Esophagus mucosa (tissue), 1 donor: ENCODE data around the gene BMF. TPM values are rescaled to one million over a fixed set of nuclear protein-coding genes. Genes with fewer than 3 reads are reported as not detected.

Experiments
- ATAC-seq: fragments of 200-7000 bp; cut with Tn5 transposase; one replicate; pipeline ENCODE4 v1.9.1; 2020
- total RNA-seq: library from RNA; stranded (reverse); gene quantifications from one replicate; pipeline ENCODE4 v1.2.4, GENCODE V29; 2023
- donor health status: DM: yes; HTN: yes; CAD: no.

Gene BMF
- total RNA-seq, 1 donor from 2014 or later, result 1.5 TPM

- no peak for ATAC-seq
Measured at GRCh38 chr15:40065166-40065565, 43.5 kb downstream of the BMF start.

- ATAC-seq, result no peak
Measured at GRCh38 chr15:40064231-40064894, 44.3 kb downstream of the BMF start.

DNA sequence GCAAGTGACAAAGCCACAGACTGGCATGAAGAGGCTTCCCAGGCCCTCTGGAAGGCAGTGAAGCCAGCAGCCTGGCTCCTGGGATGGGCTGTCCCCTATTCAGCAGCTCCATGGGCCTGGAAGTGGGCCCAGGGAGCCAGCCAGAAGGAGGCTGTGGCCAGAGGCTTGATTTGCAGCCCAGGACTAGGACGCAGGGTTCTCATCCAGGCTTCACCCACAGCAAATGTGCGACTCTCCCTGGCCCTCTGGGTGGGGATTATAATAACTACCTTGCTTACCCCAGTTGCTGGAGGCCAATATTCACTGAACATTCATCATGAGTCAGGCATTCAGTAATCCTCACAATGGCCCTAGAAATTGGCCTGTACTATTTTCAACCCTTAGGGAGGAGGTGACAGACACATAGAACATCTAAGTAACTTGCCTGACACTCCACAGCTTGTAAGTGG, 45.1 kb downstream of the BMF start:
- ATAC-seq, result peak; percentile 76

GRCh38 chr15:40062816-40063562, 45.7 kb downstream of the BMF start:
- peak; percentile 4 for ATAC-seq

GRCh38 chr15:40061212-40061901, 47.3 kb downstream of the BMF start:
- ATAC-seq, result no peak

DNA sequence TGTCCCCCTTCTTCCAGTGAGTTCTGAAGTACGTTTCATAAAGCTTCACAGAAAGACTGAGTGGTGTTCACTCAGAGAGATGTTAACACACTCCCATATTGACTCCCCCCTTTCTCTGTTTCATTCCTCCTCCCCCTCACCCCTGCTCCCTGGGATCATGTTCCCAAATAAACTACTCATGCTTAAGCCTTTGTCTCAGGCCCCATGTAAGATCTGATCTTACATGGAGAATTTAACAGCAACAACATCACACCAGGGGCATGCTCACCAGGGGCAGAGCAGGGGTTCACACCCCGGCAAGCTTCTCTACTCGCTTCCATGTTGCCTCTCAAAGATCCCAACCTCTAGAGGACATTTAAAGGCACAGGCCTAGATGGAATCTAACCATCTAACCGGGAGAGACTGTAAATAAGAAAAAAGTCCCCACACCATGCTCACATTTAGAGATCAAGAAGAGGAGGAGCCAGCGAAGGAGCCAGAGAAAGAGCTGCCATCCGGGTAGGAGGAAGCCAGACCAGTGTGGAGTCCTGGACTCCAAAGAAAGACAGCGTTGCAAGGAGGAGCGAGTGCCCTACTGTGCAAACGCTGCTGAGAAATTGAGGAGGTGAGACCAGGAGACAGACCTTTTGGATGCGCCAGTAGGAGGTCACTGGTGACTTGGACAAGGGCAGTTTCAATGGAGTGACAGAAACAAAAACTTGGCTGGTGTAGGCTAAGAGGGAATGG, 48.3 kb downstream of the BMF start:
- ATAC-seq, result no peak

- ATAC-seq, result no peak
Measured at GRCh38 chr15:40059821-40060220, 48.9 kb downstream of the BMF start.

DNA sequence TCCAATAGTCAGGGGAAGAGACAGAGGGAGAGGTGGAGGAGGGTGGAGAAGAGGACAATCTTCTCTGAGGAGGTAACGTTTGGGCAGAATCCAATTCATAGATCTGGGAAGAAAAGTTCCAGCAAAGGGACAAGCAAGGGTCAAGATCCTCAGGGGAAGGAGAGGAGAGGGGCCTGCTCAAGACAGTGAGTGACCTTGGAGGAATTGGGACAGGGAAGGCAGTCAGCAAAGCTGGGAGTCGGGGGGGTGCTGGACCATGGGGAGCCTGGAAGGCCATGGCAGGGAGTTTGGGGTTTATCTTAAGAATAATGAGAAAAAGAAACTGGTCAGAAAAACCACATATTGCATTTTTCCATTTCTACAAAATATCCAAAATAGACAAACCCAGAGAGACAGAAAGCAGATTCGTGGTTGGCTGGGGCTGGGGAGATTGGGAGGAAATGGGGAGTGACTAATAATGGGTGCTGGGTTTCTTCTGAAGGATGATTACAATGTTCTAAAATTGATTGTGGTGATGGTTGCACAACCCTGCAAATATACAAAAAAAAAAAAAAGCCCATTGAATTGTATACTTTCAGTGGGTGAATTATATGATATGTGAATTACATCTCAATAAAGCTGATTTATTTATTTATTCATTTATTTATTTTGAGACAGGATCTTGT, 50.1 kb downstream of the BMF start:
- no peak for ATAC-seq

DNA sequence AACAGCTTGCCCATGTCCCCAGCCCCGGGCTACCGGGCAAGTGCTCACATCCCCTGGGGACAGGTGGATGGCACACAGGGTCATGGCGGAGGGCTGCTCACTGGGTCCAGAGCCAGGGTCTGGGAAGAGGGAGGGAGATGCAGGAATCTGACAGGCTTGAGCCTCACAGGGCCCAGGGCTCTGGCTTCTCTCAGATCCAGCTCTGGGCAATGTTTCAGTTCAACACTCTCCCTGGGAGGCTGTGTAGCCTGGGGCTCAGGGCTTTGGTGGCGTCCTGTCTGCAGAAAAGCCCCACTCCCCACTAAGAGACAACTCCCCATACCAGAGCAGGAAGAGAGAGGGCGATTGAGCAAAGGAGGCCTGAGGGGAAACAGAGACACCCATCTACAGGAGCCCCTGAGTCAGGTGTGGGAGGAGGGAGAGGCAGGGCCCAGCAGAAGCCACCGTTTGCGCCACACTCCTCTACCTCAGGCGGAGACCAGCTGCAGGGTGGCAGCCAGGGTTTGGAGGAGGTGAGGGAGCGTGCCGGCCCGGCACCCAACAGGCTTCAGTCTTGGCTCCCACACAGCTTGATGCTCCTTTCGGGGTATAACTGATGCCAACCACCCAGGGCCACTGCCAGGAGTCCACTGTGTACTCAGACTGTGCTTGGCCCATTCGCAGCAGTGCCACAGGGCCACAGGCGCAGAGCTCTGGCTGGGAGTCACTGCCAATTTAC, 52.9 kb downstream of the BMF start:
- peak; percentile 42 for ATAC-seq

DNA sequence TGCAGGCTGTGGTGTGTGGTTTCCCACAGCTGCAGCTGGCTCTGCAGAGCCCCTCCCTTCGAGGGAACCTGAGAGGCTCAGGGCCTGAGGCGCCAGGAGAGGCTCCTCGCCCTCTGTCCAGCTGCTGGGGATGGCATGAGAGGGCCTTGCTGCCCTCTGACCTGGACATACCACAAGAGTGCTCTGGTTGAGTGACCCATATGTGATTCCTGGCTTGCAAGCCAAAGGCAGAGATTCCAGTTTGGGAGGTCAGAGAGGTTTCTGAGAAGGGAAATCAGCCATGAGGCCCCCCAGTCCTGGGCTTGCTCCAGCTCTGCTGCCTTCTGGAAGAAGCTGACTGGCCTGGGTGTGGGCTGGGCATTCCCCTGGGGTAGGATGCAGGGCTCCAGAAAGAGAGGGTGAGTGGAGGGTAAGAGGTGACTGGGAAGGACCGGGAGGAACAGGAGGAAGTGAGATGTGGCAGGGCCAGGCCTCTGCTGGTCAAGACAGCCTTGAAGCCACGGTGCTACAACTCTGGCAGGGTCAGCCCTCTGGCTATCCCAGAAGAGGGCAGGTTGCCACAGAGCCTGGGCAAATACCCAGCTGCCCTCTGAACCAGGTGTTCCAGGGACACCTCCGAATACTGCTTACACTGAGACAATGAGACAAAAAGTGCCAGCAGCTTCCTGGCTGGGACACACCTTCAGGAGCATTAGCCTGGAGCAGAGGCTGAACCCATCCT, 53.7 kb downstream of the BMF start:
- peak; percentile 22 for ATAC-seq

GRCh38 chr15:40054605-40054854, 54.1 kb downstream of the BMF start:
- ATAC-seq, result no peak

- ATAC-seq, result no peak
Measured at GRCh38 chr15:40053831-40054604, 54.7 kb downstream of the BMF start.

- ATAC-seq, result no peak
Measured at GRCh38 chr15:40053079-40053830, 55.4 kb downstream of the BMF start.

DNA sequence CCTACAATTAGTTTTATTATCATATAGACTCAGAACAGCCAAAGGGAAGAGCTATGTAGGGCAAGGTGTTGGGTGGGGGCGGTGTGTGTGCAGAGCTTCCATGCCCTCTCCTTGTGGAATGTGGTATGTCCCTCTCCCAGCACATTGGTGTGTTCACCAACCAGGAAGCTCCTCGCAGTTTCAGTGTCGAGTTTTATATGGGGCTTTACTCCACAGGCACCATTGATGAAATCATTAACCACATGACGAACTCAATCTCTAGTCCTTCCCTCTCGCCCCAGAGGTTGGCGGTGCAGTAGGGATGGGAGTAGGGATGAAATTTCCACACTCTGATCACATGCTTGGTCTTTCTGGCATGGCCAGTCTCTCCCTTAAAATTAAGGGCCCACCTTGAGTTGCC, 56.1 kb downstream of the BMF start:
- ATAC-seq, result no peak

GRCh38 chr15:40051616-40052415, 56.9 kb downstream of the BMF start:
- ATAC-seq, result no peak

DNA sequence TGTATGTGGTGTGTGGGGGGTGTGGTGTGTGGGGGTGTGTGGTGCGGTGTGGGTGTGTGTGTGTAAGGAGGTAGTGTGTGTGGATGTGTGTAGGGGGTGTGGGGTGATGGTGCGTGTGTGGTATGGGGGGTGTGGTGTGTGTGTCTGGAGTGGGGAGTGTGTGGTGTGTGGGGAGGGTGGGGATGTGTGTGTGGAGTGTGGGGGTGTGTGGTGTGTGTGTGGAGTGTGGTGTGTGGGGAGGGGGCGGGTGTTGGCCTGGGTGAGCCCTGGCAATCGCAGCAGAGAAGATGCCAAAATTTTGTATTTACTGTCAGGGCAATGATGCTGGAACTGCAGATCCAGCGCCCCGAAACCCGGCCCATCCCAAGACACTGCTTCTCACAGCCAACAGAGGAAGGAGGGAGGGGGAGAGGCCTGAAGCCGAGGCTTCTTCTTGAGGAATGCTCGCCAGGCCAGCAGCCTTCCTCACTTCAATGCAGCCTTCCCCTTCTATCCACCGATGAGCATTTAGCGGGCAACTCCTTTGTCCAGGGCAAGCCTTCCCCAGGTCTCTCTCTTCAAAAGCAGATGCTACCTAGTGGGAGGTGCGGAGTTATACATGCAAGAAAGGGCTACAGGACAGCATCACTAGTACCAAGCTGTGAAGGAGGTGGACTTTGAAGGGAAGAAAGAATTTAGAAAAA, 57.8 kb downstream of the BMF start:
- peak; percentile 1 for ATAC-seq

DNA sequence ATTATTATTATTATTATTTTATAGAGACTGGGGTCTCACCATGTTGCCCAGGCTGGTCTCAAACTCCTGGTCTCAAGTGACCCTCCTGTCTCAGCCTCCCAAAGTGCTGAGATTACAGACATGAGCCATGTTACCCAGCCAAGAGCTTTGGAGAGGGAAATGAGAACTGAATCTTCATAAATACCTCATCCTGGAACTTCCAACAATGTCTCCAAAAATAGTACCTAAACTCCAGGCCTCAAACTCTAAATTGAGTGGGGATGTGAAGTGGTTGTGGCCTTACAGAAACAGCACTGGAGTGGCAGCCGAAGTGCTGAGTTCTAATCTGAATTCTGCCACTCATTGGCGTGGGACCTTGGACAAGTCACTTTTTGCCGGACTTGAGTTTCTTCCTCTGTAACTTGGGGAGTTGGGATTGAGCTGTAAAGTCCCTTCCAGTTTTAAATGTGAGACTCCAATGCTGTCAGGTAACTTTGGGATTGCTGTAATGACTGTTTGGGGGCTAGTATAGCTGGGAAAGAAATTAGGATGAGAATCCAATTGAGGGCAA, 59.7 kb downstream of the BMF start:
- no peak for ATAC-seq
